HCT116 (cell line): ENCODE results near the gene NEURL1B. TPM values are rescaled to one million over a fixed set of nuclear protein-coding genes. Genes with fewer than 3 reads are reported as not detected.

ENCODE experiments used
- ATAC-seq: fragments of 200-7000 bp; cut with Tn5 transposase; 2 replicates; pipeline ENCODE4 v1.9.1; 2020; ENCODE audit warnings: mild to moderate bottlenecking, moderate library complexity
- BruUV-seq: library from RNA; stranded (reverse); fragments of 400-500 nt; replicated peaks from 2 replicates; lab custom pipeline; 2021; lab: Mats Ljungman, UMichigan
- CTCF ChIA-PET: fragments of 300-600 bp; sonication (Branson Sonifier 250); formaldehyde crosslinking; loops from one replicate; lab custom pipeline; 2021; ENCODE audit warnings: antibody characterized with exemption; lab: Charles Lee
- POLR2A ChIA-PET: fragments of 300-600, 350-600 bp; sonication (Branson Sonifier 250); formaldehyde crosslinking; loops from one replicate; lab custom pipeline; 2021; ENCODE audit warnings: antibody characterized with exemption; lab: Charles Lee
- RAD21 ChIA-PET, 2 experiments: fragments of 300-600 bp; sonication (Branson Sonifier 250); formaldehyde crosslinking; loops; one replicate each; lab custom pipeline; 2023; ENCODE audit warnings: low total read pairs in 2 of 2; ENCODE audit not compliant: uncharacterized antibody in 2 of 2, unreplicated experiment in 2 of 2, low non-redundant PET in 1 of 2; lab: Charles Lee
- DNase-seq: peaks from one replicate; pipeline ENCODE4 v3.0.0-alpha.2; 2010; ENCODE audit warnings: low read depth, low spot score
- H2AFZ ChIP-seq: fragments of 200-600 bp; shearing (Covaris generic), sonication (generic); 2 replicates; pipeline ENCODE4 v1.6.1; 2017; ENCODE audit warnings: low read depth, mixed run types, mixed read lengths, antibody characterized with exemption, low read length; ENCODE audit not compliant: poor library complexity, severe bottlenecking
- H3K27ac ChIP-seq: 2 replicates; pipeline ENCODE4 v1.5.1; 2012; ENCODE audit warnings: low read depth, low read length
- H3K27me3 ChIP-seq: fragments of 200-600 bp; sonication (generic); 2 replicates; pipeline ENCODE4 v1.6.1; 2016; ENCODE audit warnings: mixed run types, low read length, mixed read lengths; ENCODE audit not compliant: insufficient read depth
- H3K36me3 ChIP-seq, 2 experiments: fragments of 200-500 bp in 1 of 2; fragments of 200-600 bp in 1 of 2; sonication (Bioruptor generic) in 1 of 2; sonication (generic) in 1 of 2; 2 replicates each; pipeline versions ENCODE4 v1.5.1 to v1.6.1; 2014 to 2016; ENCODE audit warnings: low read length in 2 of 2, inconsistent platforms in 1 of 2, mixed read lengths in 1 of 2, mixed run types in 1 of 2; ENCODE audit not compliant: insufficient read depth in 2 of 2, control insufficient read depth in 1 of 2
- H3K4me1 ChIP-seq, 2 experiments: fragments of 200-600 bp in 1 of 2; sonication (generic) in 1 of 2; 2 replicates each; pipeline versions ENCODE4 v1.5.1 to v1.6.1; 2012 to 2017; ENCODE audit warnings: low read length in 2 of 2, inconsistent platforms in 1 of 2, mild to moderate bottlenecking in 1 of 2, mixed read lengths in 1 of 2, mixed run types in 1 of 2, moderate library complexity in 1 of 2; ENCODE audit not compliant: insufficient read depth in 2 of 2, control insufficient read depth in 1 of 2
- H3K4me2 ChIP-seq: fragments of 200-600 bp; sonication (generic); 2 replicates; pipeline ENCODE4 v1.6.1; 2017; ENCODE audit warnings: mixed run types, low read length, mixed read lengths
- H3K4me3 ChIP-seq, 2 experiments: fragments of 200-600 bp in 1 of 2; sonication (generic) in 1 of 2; replicated peaks in 1 of 2; 2 replicates each; pipeline ENCODE4 v1.5.1; 2011 to 2016; ENCODE audit warnings: low read length in 2 of 2, control low read depth in 1 of 2, low read depth in 1 of 2, mild to moderate bottlenecking in 1 of 2, mixed read lengths in 1 of 2, mixed run types in 1 of 2
- H3K79me2 ChIP-seq: fragments of 200-600 bp; sonication (generic); 2 replicates; pipeline ENCODE4 v1.6.1; 2017; ENCODE audit warnings: mild to moderate bottlenecking, mixed run types, low read length, moderate library complexity, mixed read lengths; ENCODE audit not compliant: insufficient read depth
- H3K9ac ChIP-seq: fragments of 200-600 bp; sonication (generic); 2 replicates; pipeline ENCODE4 v1.6.1; 2016; ENCODE audit warnings: low read length, mixed read lengths
- H3K9me2 ChIP-seq: fragments of 200-600 bp; sonication (generic), shearing (Covaris generic); 2 replicates; pipeline ENCODE4 v1.6.1; 2017; ENCODE audit warnings: mixed run types, mild to moderate bottlenecking, moderate library complexity; ENCODE audit not compliant: insufficient read depth
- H3K9me3 ChIP-seq, 2 experiments: fragments of 200-500 bp in 1 of 2; fragments of 200-600 bp in 1 of 2; sonication (Bioruptor generic) in 1 of 2; sonication (generic) in 1 of 2; 2 replicates each; pipeline ENCODE4 v1.6.1; 2014 to 2017; ENCODE audit warnings: low read length in 2 of 2, mixed read lengths in 2 of 2, inconsistent platforms in 1 of 2, low read depth in 1 of 2, mild to moderate bottlenecking in 1 of 2, mixed run types in 1 of 2, moderate library complexity in 1 of 2; ENCODE audit not compliant: control insufficient read depth in 1 of 2, insufficient read depth in 1 of 2
- H4K20me1 ChIP-seq: fragments of 200-600 bp; sonication (generic), shearing (Covaris generic); 2 replicates; pipeline ENCODE4 v1.6.1; 2017; ENCODE audit warnings: mixed run types, mild to moderate bottlenecking, moderate library complexity; ENCODE audit not compliant: insufficient read depth
- CBX3 ChIP-seq: IDR thresholded peaks from 2 replicates; pipeline ENCODE4 v1.6.1; 2012; ENCODE audit warnings: low read depth
- CEBPB ChIP-seq: IDR thresholded peaks from 2 replicates; pipeline ENCODE4 v1.6.1; 2012; ENCODE audit warnings: low read depth
- CTCF ChIP-seq, 3 experiments: fragments of 200-600 bp in 1 of 3; sonication (generic) in 1 of 3; IDR thresholded peaks in 2 of 3; conservative IDR thresholded peaks in 1 of 3; 2 replicates each; pipeline ENCODE4 v1.5.1; 2012 to 2017; ENCODE audit warnings: low read depth in 2 of 3, low read length in 2 of 3, antibody characterized with exemption in 1 of 3, borderline replicate concordance in 1 of 3, control low read depth in 1 of 3, mild to moderate bottlenecking in 1 of 3, mixed read lengths in 1 of 3, mixed run types in 1 of 3, moderate library complexity in 1 of 3; ENCODE audit not compliant: insufficient read depth in 1 of 3
- JUND ChIP-seq: IDR thresholded peaks from 2 replicates; pipeline ENCODE4 v1.6.1; 2012
- RAD21 ChIP-seq: IDR thresholded peaks from 2 replicates; pipeline ENCODE4 v1.6.1; 2012; ENCODE audit warnings: low read depth, mild to moderate bottlenecking
- REST ChIP-seq: IDR thresholded peaks from 2 replicates; pipeline ENCODE4 v1.6.1; 2012; ENCODE audit warnings: low read depth
- SIN3A ChIP-seq: IDR thresholded peaks from 2 replicates; pipeline ENCODE4 v1.6.1; 2012; ENCODE audit warnings: low read depth
- ZBTB33 ChIP-seq: IDR thresholded peaks from 2 replicates; pipeline ENCODE4 v1.6.1; 2011; ENCODE audit warnings: mild to moderate bottlenecking, low read length, moderate library complexity; ENCODE audit not compliant: insufficient replicate concordance; ENCODE audit errors: extremely low read depth
- ZFX ChIP-seq: fragments of 450-650 bp; IDR thresholded peaks from 2 replicates; pipeline ENCODE4 v1.6.1; 2017
- ZNF274 ChIP-seq: fragments of 200-500 bp; sonication (Bioruptor generic); IDR thresholded peaks from 2 replicates; pipeline ENCODE4 v1.6.1; 2014; ENCODE audit warnings: mild to moderate bottlenecking, low read depth, low read length, inconsistent platforms
- intact Hi-C: fragments of 100-400 bp; cut with micrococcal nuclease; formaldehyde crosslinking; loops from 2 replicates; pipeline ENCODE4 v1.10.0; 2022
- total RNA-seq: library from RNA; stranded (reverse); gene quantifications from one replicate; pipeline ENCODE4 v1.2.1, GENCODE V29; 2021; ENCODE audit not compliant: unreplicated experiment

NEURL1B gene
- total RNA-seq, 1 experiment from 2014 or later, result 5.8 TPM

GRCh38 chr5:172692981-172693380 is 51.9 kb downstream of the NEURL1B start (continued):
- no peak for TF ChIP-seq REST
- no peak for TF ChIP-seq SIN3A
- TF ChIP-seq CEBPB, result no peak
- no peak for TF ChIP-seq JUND
- no peak for TF ChIP-seq ZFX
- TF ChIP-seq CTCF (IDR thresholded peaks at IDR 0.05 in 2 of 3, conservative IDR thresholded peaks at IDR 0.05 in 1 of 3; ENCODE audit: borderline replicate concordance in 1 of 3, insufficient read depth in 1 of 3, low read depth in 2 of 3, low read length in 2 of 3), result no peak

- ChIA-PET CTCF (interaction anchor here (0.8 kb wide), 1 partner anchor 13 kb away, joined by 3 read pairs; no protein-coding TSS in a partner anchor), POLR2A (interaction anchor here (0.7 kb wide), 1 partner anchor 13 kb away, joined by 3 read pairs; no protein-coding TSS in a partner anchor), RAD21 (no interaction called here)
- Histone ChIP-seq H3K79me2 (no peaks in the 10 kb centered on the region), H3K9ac (no peak overlapping the region), H4K20me1 (no peaks in the 10 kb centered on the region; the same call in 1 of the 2 replicates), H3K27me3 (no peaks in the 10 kb centered on the region), H3K4me2 (no peak overlapping the region), H3K36me3 (no peaks in the 10 kb centered on the region), H3K9me3 (no peaks in the 10 kb centered on the region), H3K9me2 (no peaks in the 10 kb centered on the region), H2AFZ (no peak overlapping the region), H3K4me3 (no peak overlapping the region), H3K4me1 (peaks cover 3 to 15% of the 10 kb centered on the region in 2 experiments), H3K27ac (no peak overlapping the region)
- TF ChIP-seq RAD21 (no peak), ZBTB33 (no peak), CBX3 (no peak), ZNF274 (no peak), CEBPB (no peak)
- intact Hi-C loops, result loop anchor here (10.0 kb wide), 1 partner anchor 779 kb away; no protein-coding TSS in a partner anchor
- DNase-seq (no peak), ATAC-seq (no peak)
- no TSS peak for BruUV-seq
These were observed 53.0 kb downstream of the NEURL1B start for GRCh38 chr5:172694061-172694460.
